Endothelial cell of umbilical vein (primary cell): ENCODE measurements around the gene ADIPOR1. TPM values are rescaled to one million over a fixed set of nuclear protein-coding genes. Genes with fewer than 3 reads are reported as not detected.

ENCODE experiments used
- BruUV-seq: library from RNA; stranded (reverse); fragments of 400-500 nt; replicated peaks from 2 replicates; lab custom pipeline; 2021; lab: Mats Ljungman, UMichigan
- CTCF ChIA-PET: fragments of 300-600, 350-600 bp; sonication (Branson Sonifier 250); formaldehyde crosslinking; loops from one replicate; lab custom pipeline; 2021; ENCODE audit warnings: antibody characterized with exemption, inconsistent platforms; lab: Charles Lee
- POLR2A ChIA-PET: fragments of 300-600, 350-600 bp; sonication (Branson Sonifier 250); formaldehyde crosslinking; loops from one replicate; lab custom pipeline; 2021; ENCODE audit warnings: antibody characterized with exemption, inconsistent platforms; lab: Charles Lee
- DNase-seq: peaks from one replicate; pipeline ENCODE4 v3.0.0-alpha.2; 2011; ENCODE audit warnings: low read depth, low spot score
- FAIRE-seq: peaks from 2 replicates; lab custom pipeline; 2011; peaks lifted over from hg19 to GRCh38; lab: Jason Lieb, UNC
- H2AFZ ChIP-seq: 2 replicates; pipeline ENCODE4 v1.6.0; 2012; ENCODE audit warnings: low read depth, low read length, control low read depth, inconsistent platforms
- H3K27ac ChIP-seq: 2 replicates; pipeline ENCODE4 v1.5.1; 2011; ENCODE audit warnings: low read depth, mild to moderate bottlenecking, control low read depth, low read length, moderate library complexity; ENCODE audit not compliant: insufficient read depth
- H3K27me3 ChIP-seq, 2 experiments: 2 replicates each; pipeline versions ENCODE4 v1.6.0 to v1.6.1; 2011; ENCODE audit warnings: low read length in 2 of 2, mixed read lengths in 1 of 2; ENCODE audit not compliant: control insufficient read depth in 2 of 2, insufficient read depth in 2 of 2
- H3K36me3 ChIP-seq, 2 experiments: 2 replicates in 1 of 2; 3 replicates in 1 of 2; pipeline ENCODE4 v1.5.1; 2011; ENCODE audit warnings: low read length in 2 of 2, mild to moderate bottlenecking in 1 of 2, moderate library complexity in 1 of 2; ENCODE audit not compliant: control insufficient read depth in 2 of 2, insufficient read depth in 2 of 2; ENCODE audit errors: extremely low read depth in 1 of 2
- H3K4me1 ChIP-seq: 3 replicates; pipeline ENCODE4 v1.5.1; 2011; ENCODE audit warnings: mild to moderate bottlenecking, low read length; ENCODE audit not compliant: control insufficient read depth, insufficient read depth; ENCODE audit errors: extremely low read depth
- H3K4me2 ChIP-seq: 2 replicates; pipeline ENCODE4 v1.6.1; 2011; ENCODE audit warnings: low read length, control low read depth, mixed read lengths; ENCODE audit not compliant: insufficient read depth
- H3K4me3 ChIP-seq, 3 experiments: fragments of 200-600 bp in 1 of 3; sonication (generic), shearing (Covaris generic) in 1 of 3; replicated peaks in 1 of 3; 2 replicates each; pipeline ENCODE4 v1.5.1; 2011 to 2016; ENCODE audit warnings: control low read depth in 3 of 3, low read length in 3 of 3, mild to moderate bottlenecking in 2 of 3, inconsistent platforms in 1 of 3, low read depth in 1 of 3, moderate library complexity in 1 of 3; ENCODE audit not compliant: insufficient read depth in 1 of 3
- H3K79me2 ChIP-seq: 2 replicates; pipeline ENCODE4 v1.6.0; 2012; ENCODE audit warnings: low read length, inconsistent platforms; ENCODE audit not compliant: control insufficient read depth, insufficient read depth
- H3K9ac ChIP-seq: replicated peaks from 2 replicates; pipeline ENCODE3; 2011; ENCODE audit warnings: low read length, control low read depth; ENCODE audit not compliant: insufficient read depth; ENCODE audit errors: extremely low read depth
- H3K9me1 ChIP-seq: replicated peaks from 3 replicates; pipeline ENCODE4 v1.6.0; 2011; ENCODE audit warnings: mild to moderate bottlenecking, low read length; ENCODE audit not compliant: control insufficient read depth, insufficient read depth; ENCODE audit errors: extremely low read depth
- H3K9me3 ChIP-seq: replicated peaks from 2 replicates; pipeline ENCODE4 v1.5.1; 2012; ENCODE audit warnings: low read length, inconsistent platforms; ENCODE audit not compliant: control insufficient read depth, insufficient read depth
- H4K20me1 ChIP-seq: replicated peaks from 2 replicates; pipeline ENCODE3; 2011; ENCODE audit warnings: mild to moderate bottlenecking, low read length; ENCODE audit not compliant: control insufficient read depth, insufficient read depth; ENCODE audit errors: extremely low read depth
- EZH2 ChIP-seq: IDR thresholded peaks from 2 replicates; pipeline ENCODE4 v1.6.1; 2012; ENCODE audit warnings: borderline replicate concordance, low read depth, mild to moderate bottlenecking, moderate library complexity, low read length, inconsistent platforms; ENCODE audit not compliant: severe bottlenecking
- FOS ChIP-seq: IDR thresholded peaks from 2 replicates; pipeline ENCODE4 v1.6.1; 2011; ENCODE audit warnings: mild to moderate bottlenecking, low read length, moderate library complexity, borderline replicate concordance; ENCODE audit not compliant: insufficient read depth
- GATA2 ChIP-seq: IDR thresholded peaks from 2 replicates; pipeline ENCODE4 v1.7.0; 2011; ENCODE audit warnings: low read depth, mild to moderate bottlenecking, moderate library complexity, mixed read lengths, low read length; ENCODE audit not compliant: insufficient read length, insufficient read depth
- JUN ChIP-seq: IDR thresholded peaks from 2 replicates; pipeline ENCODE4 v1.6.1; 2011; ENCODE audit warnings: borderline replicate concordance, low read depth; ENCODE audit not compliant: insufficient read length, insufficient read depth
- MYC ChIP-seq: IDR thresholded peaks from one replicate; pipeline ENCODE4 v1.6.1; 2011; ENCODE audit warnings: mild to moderate bottlenecking, low read depth, low read length
- POLR2A ChIP-seq: IDR thresholded peaks from 2 replicates; pipeline ENCODE4 v1.6.1; 2012; ENCODE audit warnings: low read depth, mild to moderate bottlenecking, control low read depth, low read length
- POLR2AphosphoS5 ChIP-seq: IDR thresholded peaks from 2 replicates; pipeline ENCODE4 v1.6.1; 2012; ENCODE audit warnings: low read depth, mild to moderate bottlenecking, control low read depth, low read length, moderate library complexity; ENCODE audit not compliant: insufficient read depth
- dilution Hi-C: fragments of 300-500 bp; cut with MboI; formaldehyde crosslinking; loops from one replicate; pipeline ENCODE4 v1.15.0; 2019; ENCODE audit warnings: low sequenced_read_pairs; ENCODE audit not compliant: extremely low pct_ligation_motif_present
- intact Hi-C: fragments of 100-400 bp; cut with micrococcal nuclease; formaldehyde crosslinking; loops from one replicate; pipeline ENCODE4 v1.10.0; 2022
- polyA plus RNA-seq, 4 experiments: library from polyadenylated mRNA; depleted of rRNA in 3 of 4; stranded (reverse) in 3 of 4; unstranded in 1 of 4; fragments of >200 nt; gene quantifications; 2 replicates each; pipeline versions ENCODE4 v1.2.1 to v1.2.3, GENCODE V29; 2011 to 2012; ENCODE audit warnings: missing spikeins in 1 of 4
- total RNA-seq: library from RNA; stranded (reverse); gene quantifications from 2 replicates; pipeline ENCODE4 v1.2.3, GENCODE V29; 2021
- TF ChIP-seq, protein P1 (sequence below): IDR thresholded peaks from 2 replicates; pipeline ENCODE4 v1.6.1; 2011; ENCODE audit not compliant: insufficient read depth, insufficient read length
- TF ChIP-seq, protein P2 (sequence below), 2 donors: IDR thresholded peaks; 1 replicate in 1 of 2; 2 replicates in 1 of 2; pipeline ENCODE4 v1.5.1; 2011; ENCODE audit warnings: low read length in 2 of 2, mild to moderate bottlenecking in 2 of 2, moderate library complexity in 2 of 2, control low read depth in 1 of 2, inconsistent platforms in 1 of 2, low read depth in 1 of 2; ENCODE audit not compliant: insufficient read depth in 1 of 2; ENCODE audit errors: extremely low read depth in 1 of 2

Gene ADIPOR1
- total and polyA plus RNA-seq, 2 donors (not counting 3 experiments of a cell fraction or from before 2014, with no cell fraction given), result 67.2 to 135 TPM

DNA sequence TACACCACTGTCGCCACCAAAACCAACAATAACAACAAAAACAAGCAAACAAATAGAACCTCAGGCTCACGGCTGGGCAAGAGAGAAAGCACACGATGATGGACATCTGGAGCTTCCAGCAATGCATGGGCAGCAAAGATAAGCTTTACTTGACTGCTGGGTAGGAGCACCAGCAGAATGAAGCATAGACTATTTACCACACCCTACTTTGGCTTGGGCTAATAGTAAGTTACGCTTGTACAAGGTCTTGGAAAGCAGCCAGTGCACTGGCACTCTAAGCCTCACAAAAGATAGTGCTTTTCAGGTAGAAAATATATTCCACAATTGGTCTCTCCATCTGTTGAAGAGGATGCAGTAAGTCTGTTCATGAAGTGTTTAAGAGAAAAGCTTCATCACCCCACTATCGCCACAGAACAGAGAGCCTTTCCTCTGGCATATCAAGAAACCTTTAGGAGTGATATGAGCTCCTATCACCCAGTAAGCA is 13.6 kb downstream of the ADIPOR1 start:
- dilution Hi-C loops (no loop called here), intact Hi-C loops (no loop called here)
- Histone ChIP-seq H3K4me3 (no peak overlapping the region), H3K4me2 (no peak overlapping the region), H4K20me1 (no peaks in the 10 kb centered on the region), H3K36me3 (peaks cover 15 to 39% of the 10 kb centered on the region in 2 experiments), H2AFZ (no peak overlapping the region), H3K9me1 (no peaks in the 10 kb centered on the region), H3K27me3 (no peaks in the 10 kb centered on the region), H3K9ac (no peak overlapping the region), H3K27ac (no peak overlapping the region), H3K4me1 (no peaks in the 10 kb centered on the region), H3K9me3 (no peaks in the 10 kb centered on the region), H3K79me2 (no peaks in the 10 kb centered on the region)
- DNase-seq (no peak), FAIRE-seq (no peak)
- TF ChIP-seq FOS (no peak), MYC (no peak), POLR2AphosphoS5 (no peak), POLR2A (no peak), JUN (no peak), GATA2 (no peak), EZH2 (no peak)
- TF ChIP-seq, protein P1, sequence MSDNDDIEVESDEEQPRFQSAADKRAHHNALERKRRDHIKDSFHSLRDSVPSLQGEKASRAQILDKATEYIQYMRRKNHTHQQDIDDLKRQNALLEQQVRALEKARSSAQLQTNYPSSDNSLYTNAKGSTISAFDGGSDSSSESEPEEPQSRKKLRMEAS, result no peak
- TF ChIP-seq, protein P2, sequence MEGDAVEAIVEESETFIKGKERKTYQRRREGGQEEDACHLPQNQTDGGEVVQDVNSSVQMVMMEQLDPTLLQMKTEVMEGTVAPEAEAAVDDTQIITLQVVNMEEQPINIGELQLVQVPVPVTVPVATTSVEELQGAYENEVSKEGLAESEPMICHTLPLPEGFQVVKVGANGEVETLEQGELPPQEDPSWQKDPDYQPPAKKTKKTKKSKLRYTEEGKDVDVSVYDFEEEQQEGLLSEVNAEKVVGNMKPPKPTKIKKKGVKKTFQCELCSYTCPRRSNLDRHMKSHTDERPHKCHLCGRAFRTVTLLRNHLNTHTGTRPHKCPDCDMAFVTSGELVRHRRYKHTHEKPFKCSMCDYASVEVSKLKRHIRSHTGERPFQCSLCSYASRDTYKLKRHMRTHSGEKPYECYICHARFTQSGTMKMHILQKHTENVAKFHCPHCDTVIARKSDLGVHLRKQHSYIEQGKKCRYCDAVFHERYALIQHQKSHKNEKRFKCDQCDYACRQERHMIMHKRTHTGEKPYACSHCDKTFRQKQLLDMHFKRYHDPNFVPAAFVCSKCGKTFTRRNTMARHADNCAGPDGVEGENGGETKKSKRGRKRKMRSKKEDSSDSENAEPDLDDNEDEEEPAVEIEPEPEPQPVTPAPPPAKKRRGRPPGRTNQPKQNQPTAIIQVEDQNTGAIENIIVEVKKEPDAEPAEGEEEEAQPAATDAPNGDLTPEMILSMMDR (IDR thresholded peaks at IDR 0.05; ENCODE audit: extremely low read depth in 1 of 2, insufficient read depth in 1 of 2, low read depth in 1 of 2, low read length in 2 of 2), result no peak
- ChIA-PET POLR2A (no interaction called here), CTCF (interaction anchor here (1.6 to 2.3 kb wide), 2 partner anchors 9 to 10 kb away, joined by 4 to 10 read pairs; no protein-coding TSS in a partner anchor)
- BruUV-seq, result no TSS peak
